Measurements from ENCODE around the gene WDR86.

The WDR86 gene

DNA sequence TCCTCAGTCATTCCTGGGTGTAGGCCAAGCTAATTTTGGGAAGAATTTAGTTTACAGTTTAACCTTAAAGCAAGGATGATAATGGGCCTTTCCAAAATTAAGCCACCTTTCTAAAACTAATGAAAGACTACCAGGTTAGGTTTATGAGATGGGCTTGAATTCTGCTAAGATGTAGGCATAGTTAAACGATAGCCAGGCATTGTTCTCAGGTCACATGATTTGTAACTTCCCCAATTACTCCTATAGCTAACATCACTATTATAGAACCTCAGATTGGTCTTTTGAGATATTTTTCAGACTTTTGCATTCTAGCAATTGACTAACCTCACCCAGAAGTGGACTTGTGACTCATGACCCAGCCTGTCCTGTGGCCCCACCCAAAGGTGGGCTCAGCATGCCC is 75.2 kb downstream of the WDR86 start:
- TF ChIP-seq CTCF (IDR thresholded peaks at IDR 0.05; ENCODE audit: extremely low read depth, missing control alignments) = no peak
- DNase-seq (ENCODE audit: low spot score) = no peak

Data from GM20000 (cell line).